Activated gamma-delta T cell treated with Interleukin-2 at 50 U/mL for 16 hours (primary cell): ENCODE measurements around the gene NTSR1.

Experiments used
- DNase-seq: peaks from one replicate; pipeline ENCODE4 v3.0.0-alpha.2; 2020

The NTSR1 gene

DNA sequence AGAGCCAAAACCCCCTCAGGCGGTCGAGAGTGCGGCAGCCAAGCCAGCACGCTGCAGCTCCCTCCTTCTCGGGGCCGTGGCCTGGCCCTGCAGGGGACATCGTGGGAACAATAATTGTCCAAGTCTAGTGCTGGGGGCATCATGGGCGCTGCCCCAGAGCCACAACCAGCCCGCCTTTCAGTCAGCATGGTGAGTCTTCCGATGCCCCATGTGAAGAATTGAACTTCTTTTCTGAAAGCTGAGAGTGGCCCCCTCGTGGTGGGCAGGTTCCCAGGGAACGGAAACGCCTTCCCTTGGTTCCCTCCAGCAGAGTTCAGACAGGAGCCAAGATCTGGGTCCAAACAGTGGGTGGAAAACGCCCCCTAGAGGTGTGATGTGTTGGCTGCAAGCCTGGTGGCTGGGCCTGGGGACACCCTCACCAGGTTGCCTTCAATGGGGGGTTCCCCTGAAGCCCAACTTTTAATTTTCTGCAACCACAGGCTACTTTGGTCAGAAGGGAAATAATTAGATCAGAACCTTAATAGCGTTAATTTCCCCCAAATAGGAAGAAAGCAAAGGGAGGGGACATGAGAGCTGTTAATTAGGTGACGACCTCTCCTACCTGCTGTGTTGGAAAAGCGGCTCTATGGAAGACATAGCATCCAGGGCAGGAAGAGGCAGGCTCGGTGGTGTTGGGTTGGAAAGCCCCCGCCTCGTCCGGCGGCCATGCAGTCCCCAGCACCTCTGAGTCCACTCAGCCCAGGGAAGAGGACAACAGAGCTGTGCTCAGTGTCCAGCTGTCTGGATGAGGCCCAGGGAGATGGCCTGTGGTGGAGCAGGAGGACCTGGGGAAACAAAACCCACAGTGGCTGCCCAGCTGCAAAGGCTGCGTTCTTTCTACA lies 82.9 kb downstream of the NTSR1 start:
- DNase-seq = peak; percentile 70

DNA sequence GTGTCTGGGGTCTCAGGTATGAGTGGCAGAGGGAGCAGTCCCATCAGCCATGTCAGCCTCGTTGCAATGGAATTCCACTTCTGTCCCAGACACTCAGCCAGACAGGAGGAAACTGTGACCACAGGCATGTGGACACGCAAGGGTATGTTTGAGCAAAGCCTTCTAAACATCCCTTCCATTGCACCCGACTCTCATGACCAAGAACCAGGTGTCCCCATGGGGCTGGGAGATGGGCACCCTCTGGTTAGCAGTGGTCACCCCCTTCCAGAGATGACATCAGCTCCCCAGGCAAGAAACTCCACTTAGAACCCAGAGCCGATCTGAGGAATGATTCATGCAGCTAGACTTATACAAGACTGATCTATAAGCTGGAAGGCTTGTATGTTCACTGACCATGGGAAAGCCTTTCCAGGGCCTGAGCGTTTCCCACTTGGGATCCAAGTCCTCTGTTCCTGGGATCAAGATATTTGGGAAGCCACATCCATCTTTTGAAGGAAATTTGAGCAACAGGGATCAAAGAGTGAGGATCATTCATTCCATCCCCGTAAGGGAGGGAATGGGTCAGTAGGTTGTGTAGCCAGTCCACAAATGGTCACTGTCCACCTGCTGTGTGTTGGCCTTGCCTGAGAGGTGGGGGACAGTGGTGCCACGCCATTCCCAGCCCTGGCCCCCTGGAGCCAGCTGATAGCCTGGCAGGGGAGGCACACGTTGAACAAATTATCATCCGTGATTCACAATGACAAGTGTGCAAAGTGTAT lies 83.7 kb downstream of the NTSR1 start:
- no peak for DNase-seq

DNA sequence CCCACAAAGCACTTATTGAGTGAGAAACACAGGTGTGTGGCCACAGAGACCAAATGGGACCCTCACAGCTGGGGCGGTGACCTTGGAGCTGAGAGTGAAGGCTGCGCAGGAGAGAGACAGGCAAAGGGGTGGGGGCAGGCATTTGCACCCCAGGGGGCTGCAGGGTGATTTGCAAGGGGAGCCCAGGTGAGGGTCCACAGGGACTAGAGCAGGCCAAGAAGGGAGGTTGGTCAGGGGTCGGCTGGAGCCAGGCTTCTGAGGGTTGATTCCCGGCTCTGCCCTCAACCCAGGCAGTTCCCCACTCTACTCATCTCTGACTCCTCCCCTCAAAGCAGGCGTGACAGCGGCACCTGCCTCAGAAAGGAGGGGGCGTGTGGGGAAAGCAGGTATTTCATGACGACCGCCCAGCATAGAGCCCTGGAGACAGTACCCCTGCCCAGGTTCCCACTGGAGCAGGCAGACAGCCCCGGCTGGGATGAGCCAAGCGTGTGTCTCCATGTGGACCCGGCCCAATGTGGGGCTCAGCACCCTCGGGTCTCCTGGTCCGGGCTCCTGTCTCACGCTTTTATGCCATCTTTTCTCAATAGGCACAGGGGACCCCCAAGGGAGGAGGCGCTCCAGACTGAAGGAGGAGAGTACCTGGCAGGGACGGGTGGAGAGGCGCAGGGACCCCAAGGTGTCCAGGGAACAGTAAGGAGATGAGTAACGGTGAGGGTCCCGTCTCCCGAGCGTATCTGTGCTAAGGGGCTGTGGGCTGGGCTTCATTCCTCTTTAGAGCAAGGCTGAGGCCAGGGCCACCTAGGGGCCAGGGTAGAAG lies 84.5 kb downstream of the NTSR1 start:
- DNase-seq = no peak

DNA sequence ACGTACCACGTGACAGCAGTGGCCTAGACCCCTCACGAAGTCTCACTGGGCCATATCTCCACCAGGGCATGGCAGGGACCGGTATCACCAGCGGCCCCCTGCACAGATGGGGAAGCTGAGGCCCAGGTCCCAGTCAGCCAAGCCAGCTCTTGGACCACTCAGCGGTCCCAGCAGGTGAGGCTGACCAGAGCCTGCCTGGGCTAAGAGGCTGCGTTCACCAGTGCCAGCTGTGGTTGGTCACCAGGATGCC lies 85.0 kb downstream of the NTSR1 start:
- no peak for DNase-seq

DNA sequence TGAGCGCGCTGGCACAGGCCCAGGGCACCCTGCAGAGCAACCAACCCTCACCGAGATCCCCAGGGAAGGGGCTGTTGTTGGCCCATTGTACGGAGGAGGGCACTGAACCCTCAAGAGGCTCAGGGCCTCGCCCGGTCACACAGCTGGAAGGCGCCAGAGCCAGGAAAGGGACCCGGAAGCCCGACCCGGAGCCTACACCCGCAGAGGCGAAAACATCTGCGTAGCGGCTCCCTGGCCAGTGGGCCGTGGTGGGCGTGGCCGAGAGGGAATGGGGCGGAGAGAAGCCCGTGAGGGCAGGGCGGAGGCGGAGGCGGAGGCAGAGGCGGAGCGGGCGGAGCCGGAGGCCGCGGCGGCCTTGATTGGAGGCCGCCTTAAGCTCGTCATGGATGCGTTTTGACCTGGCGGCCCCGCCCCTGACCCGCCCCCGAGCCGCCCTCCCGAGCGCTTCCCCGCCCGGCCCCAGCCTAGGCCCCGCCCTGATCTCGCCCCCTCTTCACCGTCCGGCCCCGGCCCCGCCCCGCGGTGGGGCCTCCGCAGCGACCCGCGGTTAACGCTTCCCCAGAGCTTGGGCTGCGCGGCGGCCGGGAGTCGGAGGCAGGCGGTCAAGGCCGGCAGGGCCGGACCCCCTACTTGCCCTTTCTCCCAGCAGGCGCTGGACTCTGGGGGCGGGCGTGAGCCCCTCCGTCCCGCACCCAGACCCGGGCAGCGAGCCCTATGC lies 85.5 kb downstream of the NTSR1 start:
- DNase-seq = peak; percentile 93

DNA sequence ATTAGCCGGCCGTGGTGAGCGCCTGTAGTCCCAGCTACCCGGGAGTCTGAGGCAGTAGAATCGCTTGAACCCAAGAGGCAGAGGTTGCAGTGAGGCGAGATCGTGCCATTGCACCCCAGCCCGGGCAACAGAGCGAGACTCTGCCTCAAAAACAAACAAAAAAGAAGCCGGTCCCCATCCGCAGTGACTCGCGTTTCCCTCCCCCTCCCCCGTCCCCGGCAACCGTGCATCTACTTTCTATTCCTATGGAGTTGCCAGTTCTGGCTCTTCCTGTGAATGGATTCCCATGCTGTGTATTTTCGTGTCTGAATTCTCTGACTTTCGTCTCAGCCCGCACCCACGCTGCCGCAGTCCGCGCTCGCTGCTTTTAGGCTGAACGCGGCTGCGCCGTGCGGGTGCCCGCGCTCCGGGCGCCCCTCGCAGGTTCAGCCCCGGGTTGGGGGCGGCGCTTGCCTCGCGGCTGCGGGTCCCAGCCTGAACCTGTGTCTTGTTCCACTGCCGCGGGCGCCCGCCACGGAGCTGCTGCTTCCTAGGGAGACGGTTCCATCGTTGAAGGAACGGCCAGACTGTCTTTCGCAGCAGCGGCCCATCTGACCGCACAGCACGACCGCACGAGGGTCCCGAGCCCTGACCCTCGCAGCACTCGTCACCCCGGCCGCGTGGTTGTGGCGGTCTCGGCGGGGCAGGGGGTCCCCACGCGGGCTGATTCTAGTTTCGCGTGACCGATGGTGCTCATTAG lies 86.6 kb downstream of the NTSR1 start:
- DNase-seq = peak; percentile 59

DNA sequence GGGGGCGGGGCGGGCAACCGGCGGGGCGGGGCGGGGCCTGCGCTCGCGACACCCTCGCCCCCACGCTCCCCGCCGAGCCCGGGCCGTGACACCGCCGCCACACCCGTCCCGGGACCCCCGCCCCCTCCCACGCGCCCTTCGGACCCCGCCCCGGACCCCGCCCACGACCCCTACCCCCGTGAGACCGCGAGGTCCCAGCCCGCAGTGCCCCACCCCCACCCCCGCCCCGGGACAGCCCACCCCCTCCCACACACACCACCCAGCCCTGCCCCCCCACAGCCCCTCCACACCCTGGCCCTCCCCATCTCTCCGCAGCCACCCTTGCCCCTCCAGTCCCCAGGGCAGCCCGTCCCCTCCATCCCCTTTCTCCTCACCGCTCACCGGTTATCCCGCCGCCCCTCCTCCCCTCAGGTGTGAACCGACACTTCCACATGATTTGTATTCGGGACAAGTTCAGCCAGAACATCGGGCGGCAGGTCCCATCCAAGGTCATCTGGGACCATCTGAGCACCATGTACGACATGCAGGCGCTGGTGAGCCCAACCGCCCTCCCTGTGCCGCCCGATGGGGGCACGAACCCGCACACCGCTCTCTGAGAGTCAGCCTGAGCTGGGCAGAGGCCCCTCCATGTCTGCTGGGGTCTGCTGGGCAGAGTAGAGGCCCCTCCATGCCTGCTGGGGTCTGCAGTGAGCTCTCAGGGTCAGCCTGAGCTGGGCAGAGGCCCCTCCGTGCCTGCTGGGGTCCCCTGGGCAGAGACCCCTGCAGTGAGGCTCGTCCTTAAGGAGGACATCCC lies 88.3 kb downstream of the NTSR1 start:
- no peak for DNase-seq

DNA sequence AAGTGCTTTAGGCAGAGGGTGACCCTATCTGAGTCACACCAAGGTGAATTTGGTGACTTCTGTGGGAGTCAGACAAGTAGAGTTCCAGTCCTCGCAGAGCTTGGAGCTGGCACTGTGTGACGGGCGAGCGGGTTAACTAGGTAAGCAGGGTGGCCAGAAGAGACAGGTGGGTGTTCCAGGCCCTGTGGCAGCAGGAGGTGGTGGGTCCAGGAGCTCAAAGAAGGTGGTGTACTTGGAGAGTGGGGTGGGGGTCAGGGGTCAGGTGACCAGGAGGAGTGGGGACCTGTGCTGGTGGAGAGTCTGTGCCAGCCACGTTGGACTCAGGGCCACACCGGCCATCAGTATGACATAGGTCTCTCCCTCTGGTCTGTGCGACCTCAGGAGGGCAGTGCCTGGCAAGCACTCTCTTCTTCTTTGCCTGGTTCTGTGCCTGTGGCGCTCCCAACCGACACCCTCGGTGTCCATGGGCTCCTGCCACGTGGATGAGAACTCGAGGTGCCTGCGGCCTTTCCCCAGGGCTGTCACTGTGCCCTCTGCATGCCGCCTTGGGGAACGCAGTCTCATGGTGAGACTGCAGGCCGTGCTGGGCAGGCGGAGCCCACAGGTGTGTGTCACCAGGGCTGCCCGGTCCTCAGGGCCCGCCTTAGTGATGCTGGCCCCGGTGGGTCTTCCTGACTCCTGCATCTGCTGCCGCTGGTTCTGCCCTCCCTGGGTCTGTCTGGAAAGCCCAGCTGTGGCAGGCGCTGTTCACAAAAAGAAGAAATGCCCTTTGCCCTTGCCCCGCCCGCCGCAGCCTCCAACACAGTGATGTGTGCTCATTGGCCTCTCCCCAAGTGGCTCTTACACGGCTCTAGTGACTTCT lies 89.3 kb downstream of the NTSR1 start:
- no peak for DNase-seq

DNA sequence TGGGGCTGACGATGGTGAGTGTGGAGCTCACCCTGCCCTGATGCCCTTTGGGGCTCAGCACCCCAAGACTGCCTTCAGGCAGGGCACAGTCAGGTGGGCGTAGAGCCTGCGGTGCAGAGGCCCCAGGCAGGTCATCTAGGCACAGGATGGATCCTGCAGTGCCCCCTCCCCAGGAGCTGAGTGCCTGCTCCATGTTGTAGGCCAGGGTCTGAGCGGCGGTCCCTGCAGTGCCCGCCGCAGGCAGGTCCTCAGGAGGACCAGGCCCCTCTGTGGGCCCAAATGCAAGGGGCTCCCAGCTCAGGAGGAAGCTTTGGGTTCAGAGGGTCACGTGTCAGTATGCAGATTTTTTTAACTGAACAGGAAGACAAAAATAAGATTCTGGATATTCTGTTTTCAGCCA lies 90.4 kb downstream of the NTSR1 start:
- no peak for DNase-seq

DNA sequence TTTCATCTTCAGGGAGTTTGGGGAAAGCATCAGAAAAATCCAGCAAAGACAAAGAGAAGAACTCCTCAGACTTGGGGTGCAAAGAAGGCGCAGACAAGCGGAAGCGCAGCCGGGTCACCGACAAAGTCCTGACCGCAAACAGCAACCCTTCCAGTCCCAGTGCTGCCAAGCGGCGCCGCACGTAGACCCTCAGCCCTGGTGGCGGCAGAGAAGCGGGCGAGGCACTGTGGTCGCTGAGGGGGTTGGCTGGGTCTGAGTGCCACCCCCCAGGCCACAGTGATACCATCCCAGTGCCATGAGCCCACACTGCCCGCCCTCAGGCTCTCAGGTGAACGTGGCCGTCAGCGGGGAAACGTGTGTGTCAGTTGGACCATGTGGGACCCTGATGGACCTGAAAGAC lies 90.8 kb downstream of the NTSR1 start:
- DNase-seq = no peak

DNA sequence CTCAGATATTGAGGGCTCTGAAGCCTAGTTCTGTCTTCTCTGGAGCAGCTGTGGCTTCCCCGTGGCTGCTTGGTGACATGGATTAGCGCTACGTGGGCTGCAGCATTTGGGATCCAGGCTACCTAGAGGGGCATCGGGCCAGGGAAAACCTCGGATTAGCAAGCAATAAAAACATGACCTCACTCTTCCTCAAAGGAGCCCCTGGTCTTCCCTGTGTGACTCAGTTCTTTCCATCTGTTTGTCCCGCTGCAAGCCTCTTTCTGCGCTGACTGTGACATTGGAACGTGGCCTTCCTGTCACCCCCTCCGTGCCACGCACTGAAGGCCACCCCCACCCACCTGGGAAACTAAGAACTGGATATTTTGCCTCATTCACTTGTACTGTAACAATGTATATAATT lies 91.2 kb downstream of the NTSR1 start:
- DNase-seq = no peak

DNA sequence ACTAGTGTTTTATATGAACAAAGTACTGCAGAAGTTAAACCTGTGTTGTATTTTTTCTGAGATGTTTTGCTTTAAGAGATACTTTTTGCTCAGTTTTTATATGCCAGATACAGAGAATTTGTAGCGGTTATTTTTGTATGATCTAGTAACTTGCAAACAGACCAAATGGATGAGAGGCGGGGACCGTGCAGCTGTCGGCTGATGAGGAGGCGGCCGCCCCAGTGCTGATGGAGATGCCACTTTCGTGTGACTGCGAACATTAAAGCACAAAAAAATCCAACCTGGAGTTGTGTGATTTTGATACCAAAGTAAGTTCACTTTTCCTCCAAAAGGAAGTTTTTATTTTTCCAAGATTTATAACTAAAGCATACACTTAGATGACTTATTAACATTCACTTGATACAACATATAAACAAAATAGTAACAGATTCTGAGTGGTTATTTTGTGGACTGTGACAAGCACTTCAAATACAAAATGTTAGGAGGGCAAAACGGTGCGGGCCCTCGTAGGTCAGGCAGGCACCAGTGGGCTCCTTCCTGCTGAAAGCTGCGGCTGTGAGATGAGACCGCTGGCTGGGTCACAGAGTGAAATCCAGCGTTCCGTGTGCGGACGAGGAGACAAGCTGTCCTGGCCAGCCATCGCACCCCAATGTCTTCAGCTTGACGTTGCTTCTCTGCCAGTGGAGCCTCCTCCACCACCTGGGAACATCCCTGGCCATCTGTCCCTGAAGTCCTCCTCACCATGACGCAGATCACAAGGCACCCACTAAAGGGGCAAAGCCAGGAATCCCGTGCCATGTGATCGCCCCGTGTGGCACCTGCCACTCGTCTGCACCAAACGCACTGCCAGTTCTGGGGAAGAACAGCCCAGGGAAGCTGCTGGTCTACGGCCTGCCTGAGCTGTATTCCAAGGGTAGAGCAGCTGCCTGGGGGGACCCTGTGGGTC lies 92.0 kb downstream of the NTSR1 start:
- no peak for DNase-seq

DNA sequence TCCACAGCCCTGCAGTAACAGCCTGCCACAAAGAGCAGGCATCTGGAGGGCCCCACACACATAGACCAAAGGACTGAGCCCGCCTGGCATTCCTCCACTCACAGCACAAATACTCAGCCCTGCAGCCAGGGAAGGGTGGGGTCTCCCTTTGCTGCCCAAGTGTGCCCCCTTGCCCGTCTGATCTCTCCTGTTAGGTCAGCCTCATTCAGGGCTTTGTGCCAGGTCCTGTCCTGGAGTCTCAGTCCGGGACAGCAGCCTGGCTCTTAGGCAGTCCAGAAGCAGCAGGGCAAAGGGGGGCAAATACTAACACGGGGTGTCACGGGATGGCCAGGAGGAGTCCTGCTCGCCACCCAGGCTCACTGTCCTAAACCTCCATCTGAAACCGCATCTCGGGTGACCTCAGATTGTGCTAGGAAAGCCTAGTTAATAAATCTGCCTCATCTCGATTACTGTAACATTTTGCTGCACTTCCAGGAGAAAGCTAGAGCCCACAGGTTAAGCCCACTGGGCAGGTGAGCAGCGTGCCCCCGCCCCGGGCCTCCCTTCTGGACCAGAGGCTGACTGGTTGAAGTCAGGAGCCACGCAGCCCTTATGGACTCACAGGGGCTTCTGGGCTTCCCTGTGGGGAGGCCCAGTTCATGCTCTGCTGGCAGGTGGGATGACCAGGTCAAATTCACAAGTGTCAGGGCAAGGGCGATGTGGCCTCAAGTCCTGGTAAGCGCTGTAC lies 92.8 kb downstream of the NTSR1 start:
- no peak for DNase-seq

DNA sequence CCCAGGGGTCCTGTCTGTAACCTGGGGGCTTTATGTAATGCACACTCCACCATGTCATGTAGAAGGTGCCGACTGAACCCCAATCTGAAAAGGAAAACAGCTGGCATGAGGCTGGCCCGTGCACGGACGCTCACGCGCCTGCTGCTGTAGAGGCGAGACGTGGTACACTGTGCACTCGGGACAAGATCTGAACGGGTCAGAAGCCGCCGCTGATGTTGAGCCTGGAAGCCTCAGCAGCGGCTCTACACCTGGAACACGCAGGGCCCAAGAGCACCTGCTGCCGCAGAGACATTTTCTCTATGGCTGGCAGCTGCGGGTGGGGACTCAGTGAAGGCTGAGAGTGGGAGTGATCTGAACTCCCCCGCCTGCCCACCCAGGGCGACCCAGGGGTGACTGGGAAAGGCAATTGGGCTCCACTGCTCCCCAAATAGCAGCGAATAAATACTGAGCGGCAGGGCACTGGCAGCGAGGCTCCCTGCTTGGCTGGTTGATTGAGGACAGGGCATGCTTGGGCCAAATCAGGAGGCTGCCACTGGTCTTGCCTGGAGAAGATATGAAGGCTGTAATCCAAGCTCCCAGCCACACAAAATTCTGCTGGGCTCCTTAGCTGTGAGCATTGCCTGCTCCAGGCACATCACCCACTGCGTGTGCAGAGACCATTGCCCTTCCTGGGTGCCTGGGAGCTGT lies 93.5 kb downstream of the NTSR1 start:
- DNase-seq = no peak

DNA sequence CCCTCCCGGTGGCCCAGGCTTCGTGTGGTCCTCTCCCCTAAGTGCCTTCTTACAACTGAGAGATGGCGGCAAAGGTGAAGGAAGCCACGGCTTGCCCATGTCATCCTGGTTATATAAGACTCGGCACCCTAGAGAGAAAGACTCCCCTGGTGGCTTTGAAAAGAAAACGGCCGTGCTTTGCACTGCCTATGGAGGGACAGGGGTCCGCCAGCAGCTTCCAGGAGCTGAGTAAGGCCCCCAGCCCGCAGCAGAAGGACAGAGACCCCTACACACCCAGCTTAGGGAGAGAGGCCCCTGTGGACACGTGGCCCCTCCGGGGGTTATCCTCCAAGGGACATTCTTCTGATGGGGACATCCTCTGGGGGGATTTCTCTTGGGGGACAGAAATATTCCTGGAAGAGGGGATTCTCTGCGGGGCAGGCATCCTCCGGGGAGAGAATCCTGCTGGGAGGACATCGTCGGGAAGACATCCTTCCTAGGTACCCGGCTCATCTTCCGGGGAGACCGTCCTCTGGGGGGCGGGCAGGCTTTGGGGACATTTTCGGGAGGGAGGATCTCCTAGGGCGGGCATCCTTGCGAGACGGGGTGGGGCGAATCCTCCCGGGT lies 95.5 kb downstream of the NTSR1 start:
- DNase-seq = no peak

DNA sequence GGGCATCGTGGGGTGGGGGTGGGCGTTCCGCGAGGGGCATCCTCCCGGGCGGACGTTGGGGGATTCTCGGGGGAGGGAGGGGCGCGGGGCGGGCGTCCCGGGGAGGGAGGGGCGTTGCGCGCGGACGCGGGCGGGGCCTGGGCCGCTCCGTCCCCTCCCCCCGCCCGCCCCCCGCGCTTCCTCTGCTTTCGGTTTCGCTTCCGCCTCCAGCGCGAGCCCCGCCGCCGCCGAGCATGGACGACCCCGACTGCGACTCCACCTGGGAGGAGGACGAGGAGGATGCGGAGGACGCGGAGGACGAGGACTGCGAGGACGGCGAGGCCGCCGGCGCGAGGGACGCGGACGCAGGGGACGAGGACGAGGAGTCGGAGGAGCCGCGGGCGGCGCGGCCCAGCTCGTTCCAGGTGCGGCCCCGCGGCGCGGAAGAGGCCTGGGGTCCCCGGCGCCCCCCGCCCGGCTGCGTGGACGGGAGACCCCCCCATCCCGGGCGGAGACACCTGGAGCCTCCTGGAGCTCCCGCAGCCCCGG lies 96.1 kb downstream of the NTSR1 start, which contains the start of gene OGFR:
Gene OGFR, plus strand, starts transcription at position 209 of the 528 bp plus-strand sequence. Its CDS starts 25 bp downstream, at position 234.
- DNase-seq = peak; percentile 71

DNA sequence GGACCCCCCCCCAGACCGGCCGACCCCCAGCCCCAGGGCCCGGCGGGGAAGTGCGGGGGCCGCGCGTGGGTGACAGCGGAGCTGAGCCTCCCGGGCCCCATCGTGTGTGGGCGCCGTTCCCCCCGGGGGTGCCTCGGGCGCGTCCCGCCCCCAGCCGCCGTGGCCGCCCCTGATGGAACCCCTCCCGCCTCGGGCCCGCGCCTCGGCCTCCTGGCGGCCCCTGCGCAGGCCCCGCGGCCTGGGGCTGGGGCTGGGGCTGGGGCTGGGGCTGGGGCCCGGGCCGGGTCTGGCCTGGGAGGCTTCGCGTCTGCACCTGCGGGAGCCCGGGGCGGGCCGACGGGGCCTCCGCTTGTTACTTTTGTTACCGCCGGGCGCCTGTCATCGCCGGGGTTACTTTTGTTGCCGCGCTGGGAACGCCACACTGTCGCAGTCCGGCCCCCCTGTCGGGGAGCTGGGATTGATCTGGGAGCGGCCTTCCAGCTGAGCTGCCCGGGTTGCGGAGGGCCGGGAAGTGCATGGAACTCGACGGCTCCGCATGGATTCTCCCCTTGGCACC lies 96.6 kb downstream of the NTSR1 start:
- no peak for DNase-seq
